K562 (cell line): ENCODE data around the gene TRAF3IP3.

ENCODE experiments used
- CTCF ChIP-seq, 3 experiments: IDR thresholded peaks in 2 of 3; conservative IDR thresholded peaks in 1 of 3; 2 replicates each; pipeline ENCODE4 v1.5.1; 2011 to 2012; ENCODE audit warnings: low read length in 3 of 3, mild to moderate bottlenecking in 3 of 3, control low read depth in 2 of 3, improper control_type of control experiment in 1 of 3, inconsistent platforms in 1 of 3, low read depth in 1 of 3, mixed read lengths in 1 of 3, moderate library complexity in 1 of 3; ENCODE audit not compliant: insufficient read depth in 2 of 3
- MAX ChIP-seq: sonication (generic); formaldehyde crosslinking; IDR thresholded peaks from 2 replicates; pipeline ENCODE4 v1.9.0; 2022; ENCODE audit warnings: mild to moderate bottlenecking, missing genetic modification reagents
- SIN3A ChIP-seq, 2 experiments: fragments of 150-350 bp in 1 of 2; IDR thresholded peaks; 2 replicates each; pipeline ENCODE4 v1.6.1; 2011 to 2016; ENCODE audit warnings: borderline replicate concordance in 2 of 2, low read depth in 2 of 2, low read length in 2 of 2, mild to moderate bottlenecking in 2 of 2, moderate library complexity in 2 of 2; ENCODE audit not compliant: control insufficient read depth in 1 of 2
- USF2 ChIP-seq: sonication (generic); formaldehyde crosslinking; IDR thresholded peaks from 2 replicates; pipeline ENCODE4 v1.5.0; 2020; ENCODE audit warnings: missing genetic modification reagents

- TF ChIP-seq CTCF (IDR thresholded peaks at IDR 0.05 in 2 of 3, conservative IDR thresholded peaks at IDR 0.05 in 1 of 3; ENCODE audit: insufficient read depth in 2 of 3, low read depth in 1 of 3, low read length in 3 of 3) (no peak), SIN3A (IDR thresholded peaks at IDR 0.05; ENCODE audit: borderline replicate concordance in 2 of 2, control insufficient read depth in 1 of 2, low read depth in 2 of 2, low read length in 2 of 2) (no peak), USF2 (CRISPR knock-in tag) (no peak), MAX (CRISPR knock-in tag) (no peak)
Measured at GRCh38 chr1:209822706-209823105, 66.9 kb downstream of the TRAF3IP3 start.
